HG02759 (cell line): ENCODE measurements around the gene VAV2.

ENCODE experiments used
- ATAC-seq: cut with Tn5 transposase; IDR thresholded peaks from one replicate; pipeline ENCODE4 v1.9.1; 2021; ENCODE audit warnings: mild to moderate bottlenecking, moderate library complexity; ENCODE audit not compliant: unreplicated experiment

Gene VAV2

GRCh38 chr9:133882849-133883755 is 109.0 kb downstream of the VAV2 start:
- ATAC-seq = no peak

DNA sequence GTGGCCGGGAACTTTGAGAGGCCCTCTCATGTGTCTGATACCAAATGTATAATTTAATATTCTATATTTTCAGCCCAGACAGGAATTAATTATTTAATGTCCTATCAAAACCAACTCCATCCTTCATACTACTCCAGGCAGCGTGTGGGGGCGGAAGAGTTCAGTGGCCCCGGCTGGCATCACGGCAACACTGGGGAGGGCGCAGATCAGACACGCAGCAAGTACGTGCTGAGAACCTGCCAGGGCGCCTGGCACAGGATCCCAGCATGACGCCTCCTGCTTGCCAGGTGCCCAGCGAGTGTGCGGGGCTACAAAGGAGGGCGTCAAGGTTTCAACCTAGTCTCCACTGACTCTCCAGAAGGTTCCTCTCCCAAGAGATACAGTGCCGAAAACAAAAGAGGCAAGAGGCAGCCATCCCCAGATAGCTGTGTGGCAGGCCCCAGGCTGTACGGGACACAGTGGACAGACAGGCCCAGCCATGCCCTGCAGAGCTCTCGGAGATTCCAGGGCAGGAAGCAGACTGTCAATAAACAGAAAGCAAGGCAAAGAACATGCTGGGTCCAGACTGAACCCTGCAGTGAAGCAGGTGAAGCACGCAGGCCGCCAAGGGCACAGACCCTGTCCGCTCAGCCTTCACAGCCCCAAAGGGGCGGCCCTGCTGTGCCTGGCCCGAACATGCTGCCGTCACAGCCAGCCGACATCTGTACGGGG is 110.3 kb downstream of the VAV2 start:
- no peak for ATAC-seq

- ATAC-seq = no peak
Observed at GRCh38 chr9:133880851-133881661, 111.1 kb downstream of the VAV2 start.

- no peak for ATAC-seq
Observed at GRCh38 chr9:133880136-133880535, 112.0 kb downstream of the VAV2 start.

GRCh38 chr9:133879615-133880014 is 112.5 kb downstream of the VAV2 start:
- ATAC-seq = no peak

DNA sequence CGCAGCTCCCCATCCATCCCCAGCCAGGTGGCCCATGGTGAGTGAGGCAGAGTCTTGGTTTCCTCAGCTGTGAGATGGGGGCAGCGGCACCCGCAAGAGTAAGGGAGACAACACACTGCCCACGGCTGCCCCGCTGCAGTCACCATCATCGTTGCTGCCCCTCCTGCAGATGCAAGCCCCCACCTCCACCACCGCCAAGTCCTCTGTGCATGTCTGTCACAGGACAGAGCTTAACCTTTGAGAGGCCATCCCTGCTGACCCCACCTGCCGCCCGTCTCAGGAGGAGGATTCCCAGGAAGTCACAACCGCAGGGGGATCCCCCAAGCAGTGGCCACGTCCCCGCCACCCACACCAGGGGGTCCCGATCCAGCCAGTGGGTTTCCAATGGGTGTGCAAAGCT is 113.7 kb downstream of the VAV2 start:
- no peak for ATAC-seq

- ATAC-seq = no peak
Observed at GRCh38 chr9:133877967-133878366, 114.2 kb downstream of the VAV2 start.

DNA sequence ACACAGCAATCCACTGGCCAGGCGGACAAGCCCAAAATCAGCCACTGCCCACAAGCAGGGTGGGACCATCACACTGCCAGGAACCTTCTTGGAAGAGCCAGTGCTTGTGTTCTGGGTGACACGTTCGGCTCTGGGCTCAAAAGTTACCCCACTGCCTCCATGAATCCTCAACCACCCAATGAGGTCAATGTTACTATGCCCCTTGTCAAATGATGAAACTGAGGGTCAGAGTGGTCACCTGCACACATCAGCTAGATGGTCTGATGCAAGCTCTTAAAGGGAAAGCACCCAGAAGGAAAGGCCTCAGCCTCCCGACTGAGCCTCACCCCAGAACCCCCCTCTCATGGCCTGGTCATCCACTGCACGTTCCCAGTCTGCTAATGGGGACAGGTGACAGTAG is 114.8 kb downstream of the VAV2 start:
- no peak for ATAC-seq

DNA sequence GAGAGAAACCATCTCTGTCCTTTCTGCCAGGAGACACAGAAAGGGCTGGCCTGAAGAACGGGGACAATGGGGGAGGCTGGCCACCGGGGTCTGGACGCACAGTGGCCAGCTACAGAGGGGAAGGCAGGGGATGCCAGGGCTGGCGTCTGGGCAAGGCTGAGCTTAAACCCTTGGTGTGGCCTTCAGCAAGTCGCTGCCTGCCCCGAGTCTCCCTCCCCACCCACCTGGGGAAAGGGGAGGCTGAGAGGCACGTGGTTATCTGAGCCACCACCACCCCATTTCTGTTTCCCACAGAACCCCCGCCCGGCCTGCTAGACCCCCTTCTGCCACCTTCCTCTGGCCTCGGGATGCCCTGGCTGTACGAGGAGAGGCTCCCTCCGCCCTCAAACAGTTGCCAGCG is 115.3 kb downstream of the VAV2 start:
- ATAC-seq = no peak

DNA sequence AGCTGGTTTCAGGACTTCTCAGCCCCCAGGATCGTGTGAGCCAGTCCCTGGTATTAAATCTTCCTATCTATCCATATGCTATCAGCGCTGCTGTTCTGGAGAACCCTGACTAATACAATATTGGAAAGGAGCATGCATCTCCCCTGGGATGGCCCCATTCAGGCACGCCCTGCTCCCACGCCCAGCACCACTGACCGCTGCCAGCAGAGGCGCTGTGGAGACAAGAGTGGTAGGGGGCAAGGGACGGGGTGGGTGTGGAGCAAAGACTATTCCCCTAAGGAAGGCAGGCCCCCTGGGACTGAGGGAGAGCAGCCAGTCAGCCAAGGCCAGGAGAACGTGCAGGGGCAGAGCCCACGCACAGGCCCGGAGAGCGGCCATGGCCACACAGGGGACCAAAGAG is 116.0 kb downstream of the VAV2 start:
- no peak for ATAC-seq

DNA sequence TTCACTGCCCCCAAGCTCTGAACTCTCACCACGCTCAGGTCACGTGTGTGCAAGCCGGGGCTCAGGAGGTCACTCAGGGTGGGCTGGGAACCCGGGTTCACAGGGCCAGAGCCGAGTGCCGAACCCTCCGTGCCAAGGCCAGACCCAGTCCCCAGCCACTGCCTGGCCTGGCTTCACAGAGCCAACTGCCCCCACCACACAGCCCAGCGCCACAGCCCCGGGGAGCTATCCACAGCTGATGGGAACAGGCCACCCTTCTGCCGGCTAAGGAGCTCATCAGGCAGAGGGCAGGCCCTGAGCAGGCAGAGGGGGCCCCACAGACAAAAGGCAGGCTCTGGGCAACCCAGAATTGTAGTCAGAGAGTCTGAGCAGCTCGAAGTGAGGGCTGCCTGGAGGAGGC is 117.0 kb downstream of the VAV2 start:
- no peak for ATAC-seq

DNA sequence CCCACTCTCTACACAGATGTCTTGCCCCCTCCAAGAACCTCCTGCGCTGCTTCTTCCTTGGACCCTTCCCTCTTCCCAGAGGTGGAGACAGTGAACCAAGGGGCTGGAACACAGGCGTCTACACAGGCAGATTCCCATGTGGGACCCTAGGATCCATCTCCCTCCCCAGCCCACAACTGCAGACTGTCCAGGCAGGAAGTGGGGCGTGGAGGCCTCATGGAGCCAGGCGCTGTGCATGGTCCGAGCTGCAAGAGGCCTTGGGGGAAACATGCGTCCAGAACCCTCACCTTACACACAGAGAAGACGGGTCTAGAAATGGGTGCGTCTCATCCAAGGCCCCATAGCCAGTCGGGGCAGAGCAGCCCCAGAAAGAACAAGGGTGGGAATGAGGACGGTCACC is 117.5 kb downstream of the VAV2 start:
- no peak for ATAC-seq

- no peak for ATAC-seq
Observed at GRCh38 chr9:133874060-133874657, 118.0 kb downstream of the VAV2 start.

GRCh38 chr9:133873461-133873891 is 118.6 kb downstream of the VAV2 start:
- ATAC-seq = no peak

DNA sequence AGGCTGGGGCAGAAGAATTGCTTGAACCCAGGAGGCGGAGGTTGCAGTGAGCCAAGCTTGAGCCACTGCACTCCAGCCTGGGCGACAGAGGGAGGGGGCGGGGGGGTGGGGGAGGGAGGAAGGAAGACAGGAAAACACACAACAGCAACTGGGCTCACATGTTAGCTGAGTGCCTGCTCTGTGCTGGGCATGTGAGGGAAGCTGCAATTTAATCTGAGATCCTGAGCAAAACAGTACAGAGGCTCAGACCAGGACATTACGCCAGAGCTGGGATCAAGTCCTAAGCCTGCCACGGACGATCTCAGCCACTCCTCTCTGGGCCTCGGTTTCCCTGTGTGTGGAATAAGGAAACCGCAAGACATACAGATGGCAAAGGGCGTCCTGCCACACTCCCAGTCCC is 119.1 kb downstream of the VAV2 start:
- ATAC-seq = no peak

DNA sequence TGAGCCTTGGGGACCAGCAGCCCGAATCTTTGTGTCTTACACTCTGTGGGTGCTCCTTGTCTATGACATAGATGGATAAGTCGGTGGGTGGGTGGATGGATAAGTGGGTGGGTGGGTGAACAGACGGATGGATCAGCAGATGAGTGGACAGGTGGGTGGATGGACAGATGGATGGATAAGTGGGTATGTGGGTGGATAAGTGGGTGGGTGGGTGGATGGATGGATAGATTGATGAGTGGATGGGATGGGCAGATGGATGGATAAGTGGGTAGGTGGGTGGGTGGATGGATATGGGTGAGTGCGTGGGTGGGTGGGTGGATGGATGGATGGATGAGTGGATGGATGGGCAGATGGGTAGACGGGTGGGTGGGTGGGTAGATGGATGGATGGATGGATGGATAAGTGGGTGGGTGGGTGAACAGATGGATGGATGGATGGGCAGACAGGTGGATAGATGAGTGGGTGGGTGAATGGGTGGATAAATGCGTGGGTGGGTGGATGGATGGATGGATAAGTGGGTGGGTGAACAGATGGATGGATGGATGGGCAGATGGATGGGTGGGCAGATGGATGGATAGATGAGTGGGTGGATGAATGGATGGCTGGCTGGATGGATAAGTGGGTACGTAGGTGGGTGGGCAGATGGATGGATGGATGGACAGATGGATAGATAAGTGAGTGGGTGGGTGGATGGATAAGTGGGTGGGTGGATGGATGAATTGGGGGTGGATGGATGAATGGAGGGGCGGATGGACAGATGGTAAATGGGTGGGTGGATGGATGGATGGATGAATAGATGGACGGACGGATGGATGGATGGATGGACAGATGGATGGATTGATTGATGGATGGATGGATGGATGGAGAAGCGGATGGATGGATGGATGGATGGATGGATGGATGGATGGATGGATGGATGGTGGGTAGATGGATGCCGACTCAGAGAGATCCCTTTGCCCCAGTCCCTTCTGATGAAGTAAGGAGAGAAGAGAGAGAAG is 121.2 kb downstream of the VAV2 start:
- no peak for ATAC-seq

- ATAC-seq = no peak
Observed at GRCh38 chr9:133869674-133870405, 122.3 kb downstream of the VAV2 start.

- ATAC-seq = no peak
Observed at GRCh38 chr9:133868203-133868602, 123.9 kb downstream of the VAV2 start.

DNA sequence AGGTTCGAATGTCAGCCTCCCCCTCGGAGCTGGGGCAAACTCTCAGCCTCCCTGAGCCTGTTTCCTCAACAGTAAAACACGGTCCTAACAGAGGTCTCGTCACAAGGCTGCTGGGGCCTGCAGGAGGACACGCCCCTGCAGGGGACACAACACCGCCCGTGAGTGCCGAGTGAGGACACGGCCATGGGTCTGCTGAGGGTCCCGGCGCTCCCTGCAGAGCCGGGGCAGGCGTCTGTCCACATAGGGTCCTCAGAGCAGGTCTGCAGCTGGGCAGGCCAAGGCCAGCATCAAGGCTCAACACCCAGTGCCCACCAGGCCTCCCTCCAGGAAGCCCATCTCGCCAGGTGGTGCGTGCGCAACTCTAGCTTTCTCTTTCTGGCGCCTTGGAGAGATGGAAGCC is 125.2 kb downstream of the VAV2 start:
- no peak for ATAC-seq
